IgD-negative memory B cell (primary cell): ENCODE measurements around the gene C5orf47. TPM values are rescaled to one million over a fixed set of nuclear protein-coding genes. Genes with fewer than 3 reads are reported as not detected.

Experiments used
- H3K27ac Mint-ChIP-seq, 3 donors: one replicate each; pipeline ENCODE4 v1.8.0; 2020 to 2022; ENCODE audit warnings: mild to moderate bottlenecking in 3 of 3, mixed read lengths in 3 of 3, moderate library complexity in 1 of 3
- H3K27me3 Mint-ChIP-seq: one replicate; pipeline ENCODE4 v1.8.0; 2021; ENCODE audit warnings: mixed read lengths
- H3K36me3 Mint-ChIP-seq: one replicate; pipeline ENCODE4 v1.8.0; 2020; ENCODE audit warnings: mild to moderate bottlenecking, mixed read lengths
- H3K4me1 Mint-ChIP-seq, 3 donors: one replicate each; pipeline ENCODE4 v1.8.0; 2020 to 2022; ENCODE audit warnings: mixed read lengths in 3 of 3, mild to moderate bottlenecking in 1 of 3
- H3K4me3 Mint-ChIP-seq, 4 donors: one replicate each; pipeline ENCODE4 v1.8.0; 2020 to 2022; ENCODE audit warnings: mild to moderate bottlenecking in 4 of 4, mixed read lengths in 4 of 4, moderate library complexity in 3 of 4
- H3K9me3 Mint-ChIP-seq, 3 donors: one replicate each; pipeline ENCODE4 v1.8.0; 2020 to 2021; ENCODE audit warnings: mixed read lengths in 3 of 3, mild to moderate bottlenecking in 1 of 3
- polyA plus RNA-seq: library from polyadenylated mRNA; unstranded; fragments of 300-500 nt; fragmentation: Illumina TruSeq; gene quantifications from one replicate; pipeline ENCODE4 v1.2.3, GENCODE V29; 2021

Gene C5orf47, protein sequence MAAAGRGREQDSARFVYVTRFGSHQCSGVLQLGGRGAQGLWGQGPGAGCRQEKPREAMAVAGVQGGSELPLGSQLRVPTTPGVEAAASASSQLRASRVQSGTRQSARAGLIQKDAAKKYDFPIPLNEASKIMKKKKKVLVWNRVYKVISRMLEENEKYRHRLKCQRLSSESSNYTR
- not detected for polyA plus RNA-seq

DNA sequence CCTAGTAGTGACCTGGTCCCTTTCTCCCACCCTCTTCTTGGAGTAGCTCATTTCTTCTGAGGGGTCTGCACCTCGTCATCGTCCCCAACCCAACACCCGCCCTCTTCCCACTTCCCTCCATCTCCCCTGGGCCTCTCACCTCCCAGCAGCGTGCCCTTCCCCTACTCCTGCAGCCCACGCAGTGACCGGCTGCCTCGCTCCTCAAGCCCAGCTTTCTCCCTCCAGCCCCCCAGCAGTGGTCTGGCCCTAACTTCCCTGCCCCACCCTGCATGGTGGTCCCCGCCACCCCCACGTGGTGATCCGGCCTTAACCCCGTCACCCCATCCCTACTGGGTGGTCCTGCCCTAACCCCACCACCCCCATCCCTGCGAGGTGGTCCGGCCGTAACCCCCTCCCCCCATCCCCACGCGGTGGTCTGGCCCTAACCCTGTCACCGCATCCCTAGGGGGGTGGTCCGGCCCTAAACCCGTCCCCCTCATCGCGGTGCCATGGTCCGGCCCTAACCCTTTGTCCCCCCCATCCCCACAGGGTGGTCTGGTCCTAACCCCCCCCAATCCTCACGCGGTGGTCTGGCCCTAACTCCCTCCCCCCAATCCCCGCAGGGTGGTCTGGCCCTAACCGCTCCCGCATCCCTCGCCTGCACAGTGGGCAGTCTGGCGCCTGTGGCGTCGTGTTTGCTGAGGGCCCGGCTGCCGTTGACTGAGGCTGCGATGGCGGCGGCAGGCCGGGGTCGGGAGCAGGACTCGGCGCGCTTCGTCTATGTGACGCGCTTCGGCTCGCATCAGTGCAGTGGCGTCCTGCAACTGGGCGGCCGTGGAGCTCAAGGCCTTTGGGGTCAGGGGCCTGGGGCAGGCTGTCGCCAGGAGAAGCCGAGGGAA is at the start of gene C5orf47:
C5orf47 (plus strand) TSS at position 617 of the 878 bp plus-strand sequence; CDS start at position 711, 94 bp downstream.
- Mint-ChIP-seq H3K27me3 (peaks cover 8% of the 10 kb centered on the region), H3K27ac (no peak within 1 kb of the TSS), H3K9me3 (peaks cover 0 to 9% (median 2%) of the 10 kb centered on the region in 3 donors), H3K4me1 (no peaks in the 10 kb centered on the region), H3K4me3 (peak within 1 kb of the TSS in 1 of 4 donors; percentile 12), H3K36me3 (peaks cover 1% of the 10 kb centered on the region)

DNA sequence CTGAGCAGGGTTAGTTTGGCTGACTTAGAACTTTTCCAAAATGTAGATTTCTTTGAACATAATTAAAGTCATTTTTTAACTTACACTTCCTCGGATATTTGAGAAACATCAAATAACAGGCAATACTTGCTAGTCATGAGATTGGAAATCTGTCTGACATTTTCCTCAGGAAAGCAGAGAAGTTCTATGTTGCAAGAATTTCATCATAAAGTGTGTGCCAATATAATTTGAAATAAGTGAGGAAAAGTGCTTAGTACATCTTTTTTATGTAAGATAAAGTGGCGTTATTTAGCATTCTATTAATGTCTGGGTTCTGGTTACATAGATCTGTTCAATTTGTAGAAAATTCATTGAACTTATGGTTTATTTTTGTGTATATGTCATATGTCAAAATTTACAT is 48.7 kb upstream of the C5orf47 start:
- H3K27ac Mint-ChIP-seq: no peak overlapping the region
- no peaks in the 10 kb centered on the region for H3K27me3 Mint-ChIP-seq
- peaks cover 5% of the 10 kb centered on the region for H3K36me3 Mint-ChIP-seq
- no peaks in the 10 kb centered on the region for H3K4me1 Mint-ChIP-seq
- no peaks in the 10 kb centered on the region for H3K9me3 Mint-ChIP-seq
- H3K4me3 Mint-ChIP-seq: no peak overlapping the region

DNA sequence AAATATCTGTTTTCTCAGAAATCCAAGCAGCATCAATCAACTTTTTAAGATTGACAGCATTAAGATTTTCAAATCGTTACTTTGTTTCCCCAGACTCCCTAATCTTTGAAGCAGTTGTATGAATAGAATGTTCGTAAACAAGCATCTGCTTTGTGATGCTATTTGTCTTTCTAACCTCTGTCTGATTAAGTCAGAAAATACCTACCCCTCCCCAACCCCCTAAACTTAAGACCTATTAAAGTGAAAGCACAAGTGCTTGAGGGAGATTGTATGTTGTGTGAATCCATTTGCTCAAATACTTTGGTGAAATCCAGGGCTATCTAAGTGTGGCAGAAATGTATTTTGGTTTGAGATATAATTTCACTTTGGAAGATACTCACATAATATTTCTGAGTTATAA is 47.9 kb upstream of the C5orf47 start:
- no peak overlapping the region for H3K4me3 Mint-ChIP-seq
- H3K27ac Mint-ChIP-seq: no peak overlapping the region
- H3K4me1 Mint-ChIP-seq: no peaks in the 10 kb centered on the region
- H3K27me3 Mint-ChIP-seq: no peaks in the 10 kb centered on the region
- H3K9me3 Mint-ChIP-seq: no peaks in the 10 kb centered on the region
- peaks cover 5% of the 10 kb centered on the region for H3K36me3 Mint-ChIP-seq

DNA sequence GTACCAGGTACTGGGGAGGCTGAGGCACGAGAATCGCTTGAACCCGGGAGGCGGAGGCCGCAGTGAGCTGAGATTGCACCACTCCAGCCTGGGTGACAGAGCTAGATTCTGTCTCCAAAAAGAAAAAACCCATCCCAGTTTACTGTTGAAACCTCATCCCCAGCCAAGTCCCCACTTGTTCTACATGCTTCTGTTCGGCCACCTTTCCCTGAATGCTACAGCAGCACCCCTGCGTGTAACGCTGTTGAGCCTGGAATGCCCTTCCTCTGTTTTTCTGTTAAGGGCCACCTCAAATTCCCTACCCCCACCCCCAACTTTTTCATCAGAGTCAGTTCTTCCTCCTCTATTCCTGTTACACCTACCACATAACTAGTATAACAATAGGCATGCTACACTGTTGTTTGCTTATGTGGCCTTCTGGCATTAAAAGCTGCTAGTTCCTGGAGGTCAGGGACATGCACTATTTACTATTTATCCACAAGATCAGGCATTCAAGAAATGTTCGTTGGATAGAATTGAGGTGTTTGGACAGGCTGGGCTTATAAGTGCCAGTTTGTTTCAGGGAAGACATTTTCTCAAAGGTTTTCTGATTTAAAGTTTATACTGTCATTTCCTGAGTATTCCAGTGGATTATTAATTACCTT is 47.1 kb upstream of the C5orf47 start:
- Mint-ChIP-seq H3K36me3 (peaks cover 5% of the 10 kb centered on the region), H3K4me1 (no peaks in the 10 kb centered on the region), H3K27ac (no peak overlapping the region), H3K27me3 (no peaks in the 10 kb centered on the region), H3K4me3 (no peak overlapping the region), H3K9me3 (no peaks in the 10 kb centered on the region)

DNA sequence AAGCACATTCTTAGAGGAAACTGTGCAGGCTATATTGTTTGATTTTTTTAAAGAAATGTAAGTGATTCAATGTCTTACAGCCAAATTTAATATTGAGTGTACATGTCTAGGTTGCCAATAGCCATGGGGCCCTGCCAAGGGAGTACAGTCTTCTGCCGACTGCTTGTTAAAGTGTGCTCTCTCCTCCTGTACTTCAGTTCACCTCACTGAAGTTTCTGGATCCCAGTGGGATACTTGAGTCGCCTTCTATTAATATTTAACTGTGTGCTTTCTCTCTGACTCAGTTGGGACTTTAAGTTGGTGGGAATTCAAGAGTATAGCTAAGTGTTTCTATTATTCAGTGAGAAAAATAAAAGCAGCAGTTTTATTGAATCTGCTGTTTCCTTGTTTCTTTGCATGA is 44.5 kb upstream of the C5orf47 start:
- Mint-ChIP-seq H3K27me3 (no peaks in the 10 kb centered on the region), H3K4me3 (no peak overlapping the region), H3K27ac (peak overlapping the region in 1 of 3 donors; percentile 18), H3K36me3 (peaks cover 11% of the 10 kb centered on the region), H3K4me1 (no peaks in the 10 kb centered on the region), H3K9me3 (no peaks in the 10 kb centered on the region)

DNA sequence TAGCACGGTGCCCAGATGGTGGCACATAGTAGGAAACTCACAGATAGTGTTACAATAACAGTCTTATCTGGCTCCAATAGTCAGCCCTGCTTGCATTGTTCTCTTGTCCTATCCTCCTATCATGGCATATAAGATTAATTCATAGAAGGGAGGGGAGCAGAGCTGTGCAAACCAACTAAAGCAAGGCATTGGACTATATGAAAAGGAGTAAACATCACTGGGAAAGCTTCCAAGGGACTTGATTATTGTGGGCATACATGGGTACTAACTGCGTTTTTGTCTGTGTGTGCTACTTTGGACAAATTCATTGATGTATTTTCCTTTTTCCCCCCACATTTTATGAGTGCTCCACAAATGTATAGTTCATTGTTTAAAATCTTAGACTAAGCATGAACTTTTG is 43.8 kb upstream of the C5orf47 start:
- peaks cover 9% of the 10 kb centered on the region for H3K36me3 Mint-ChIP-seq
- no peak overlapping the region for H3K27ac Mint-ChIP-seq
- H3K9me3 Mint-ChIP-seq: no peaks in the 10 kb centered on the region
- H3K4me3 Mint-ChIP-seq: no peak overlapping the region
- no peaks in the 10 kb centered on the region for H3K27me3 Mint-ChIP-seq
- no peaks in the 10 kb centered on the region for H3K4me1 Mint-ChIP-seq

DNA sequence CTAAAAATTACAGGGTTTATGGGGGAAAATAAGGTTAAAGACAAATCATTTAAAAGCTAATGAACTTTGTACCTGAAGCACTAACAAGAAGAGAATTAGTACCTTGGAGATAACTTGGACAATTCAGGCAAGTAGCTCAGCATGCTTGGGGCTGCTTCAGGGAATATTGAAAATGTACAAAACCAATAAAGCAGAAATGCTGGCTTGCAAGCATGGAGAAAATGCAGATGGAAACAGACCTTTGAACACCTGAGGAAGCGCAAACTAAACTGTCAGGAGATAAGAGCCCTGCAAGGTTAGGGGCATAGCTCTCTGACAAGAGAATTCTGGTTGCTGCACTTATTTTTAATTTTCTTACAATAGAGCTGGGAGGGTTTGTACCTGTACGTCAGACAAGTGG is 42.6 kb upstream of the C5orf47 start:
- H3K9me3 Mint-ChIP-seq: no peaks in the 10 kb centered on the region
- H3K27ac Mint-ChIP-seq: peak overlapping the region in 1 of 3 donors; percentile 9
- H3K27me3 Mint-ChIP-seq: no peaks in the 10 kb centered on the region
- no peak overlapping the region for H3K4me3 Mint-ChIP-seq
- no peaks in the 10 kb centered on the region for H3K4me1 Mint-ChIP-seq
- peaks cover 8% of the 10 kb centered on the region for H3K36me3 Mint-ChIP-seq

DNA sequence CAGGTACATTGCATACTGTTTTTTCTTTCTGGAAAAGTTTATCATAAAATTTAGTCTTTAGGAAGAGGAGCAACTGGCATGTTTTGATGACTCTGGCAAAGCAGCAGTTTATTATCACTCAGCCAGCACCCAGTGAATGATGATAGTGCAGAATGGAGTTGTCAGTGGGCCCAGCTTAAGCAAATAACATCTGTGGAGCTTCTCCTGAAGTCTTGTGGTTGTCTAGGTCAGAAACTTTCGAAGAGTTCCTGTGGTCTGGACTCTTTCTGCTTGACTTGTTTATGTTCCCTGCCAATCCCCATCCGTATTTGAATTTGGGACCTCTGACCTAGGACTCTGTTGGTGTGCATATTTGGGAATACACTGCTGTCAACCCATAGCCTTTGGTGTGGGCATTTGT is 38.1 kb upstream of the C5orf47 start:
- no peaks in the 10 kb centered on the region for H3K4me1 Mint-ChIP-seq
- no peak overlapping the region for H3K27ac Mint-ChIP-seq
- H3K27me3 Mint-ChIP-seq: no peaks in the 10 kb centered on the region
- H3K9me3 Mint-ChIP-seq: no peaks in the 10 kb centered on the region
- no peak overlapping the region for H3K4me3 Mint-ChIP-seq
- peaks cover 10% of the 10 kb centered on the region for H3K36me3 Mint-ChIP-seq

DNA sequence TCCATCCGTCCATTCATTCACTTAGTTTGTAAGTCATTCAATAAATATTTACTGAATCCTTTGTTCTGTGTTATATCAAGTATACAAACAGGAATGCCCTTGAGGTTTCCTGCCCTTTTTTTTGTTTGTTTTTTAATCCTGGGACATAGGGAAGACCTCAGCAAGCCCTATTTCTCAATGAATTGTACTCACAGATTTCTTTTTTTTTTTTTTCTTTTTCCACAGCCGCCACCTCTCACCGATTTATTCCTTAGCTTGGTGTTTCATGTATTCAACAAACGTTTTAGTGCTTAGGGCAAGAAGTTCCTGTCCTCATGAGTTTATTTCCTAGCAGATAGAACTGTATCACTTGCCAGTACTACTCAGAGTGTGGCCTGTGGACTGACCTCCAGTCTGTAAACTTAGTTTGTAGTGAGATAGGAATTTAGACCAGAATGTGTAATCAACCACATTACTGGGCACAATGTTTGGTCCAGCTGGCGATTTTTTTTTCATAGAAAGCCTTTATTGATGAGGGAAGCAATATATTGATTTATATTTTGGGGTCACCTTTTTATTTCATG is 35.4 kb upstream of the C5orf47 start:
- H3K36me3 Mint-ChIP-seq: peaks cover 4% of the 10 kb centered on the region
- peak overlapping the region in 1 of 3 donors; percentile 27 for H3K27ac Mint-ChIP-seq
- H3K4me1 Mint-ChIP-seq: no peaks in the 10 kb centered on the region
- no peaks in the 10 kb centered on the region for H3K27me3 Mint-ChIP-seq
- H3K4me3 Mint-ChIP-seq: no peak overlapping the region
- H3K9me3 Mint-ChIP-seq: no peaks in the 10 kb centered on the region

DNA sequence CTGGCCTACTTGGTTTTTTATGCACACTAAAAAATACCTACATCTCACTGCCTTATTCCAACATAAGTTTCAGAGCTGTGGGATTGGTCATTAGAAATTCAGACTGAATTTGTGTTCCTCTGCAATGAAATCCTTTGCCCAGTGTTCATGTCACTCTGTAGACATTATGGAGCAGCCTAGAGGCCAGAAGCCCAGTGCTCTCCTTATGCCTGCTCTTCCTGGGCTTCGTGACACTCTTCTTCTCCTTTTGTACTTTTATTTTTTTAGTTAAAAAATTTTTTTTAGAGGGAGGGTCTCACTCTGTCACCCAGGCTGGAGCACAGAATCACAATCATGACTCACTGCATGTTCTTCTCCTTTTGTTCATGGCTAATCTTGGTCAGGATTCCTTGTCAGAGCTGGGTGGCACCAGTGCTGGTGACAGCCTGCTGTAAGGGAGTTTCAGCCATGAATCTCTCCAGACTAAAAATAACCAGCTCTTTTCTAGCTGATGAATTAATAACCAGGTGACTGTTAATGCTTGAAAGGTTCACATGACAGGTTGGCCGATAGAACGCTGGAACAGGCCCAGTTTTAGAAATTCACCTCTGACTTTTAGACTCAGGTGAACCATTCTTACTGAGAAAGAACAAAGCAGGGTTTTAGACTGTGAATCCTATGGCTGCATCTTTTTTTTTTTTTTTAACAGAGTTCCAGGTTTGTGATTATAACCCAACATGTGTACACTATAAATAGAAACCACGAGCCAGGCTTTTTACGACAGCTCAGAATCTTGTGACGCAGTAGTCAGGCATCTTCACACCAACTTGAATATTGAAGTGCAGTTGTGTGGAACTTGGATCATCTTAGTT is 34.1 kb upstream of the C5orf47 start:
- Mint-ChIP-seq H3K27me3 (no peaks in the 10 kb centered on the region), H3K9me3 (no peaks in the 10 kb centered on the region), H3K36me3 (peaks cover 3% of the 10 kb centered on the region), H3K4me3 (no peak overlapping the region), H3K27ac (no peak overlapping the region), H3K4me1 (no peaks in the 10 kb centered on the region)

DNA sequence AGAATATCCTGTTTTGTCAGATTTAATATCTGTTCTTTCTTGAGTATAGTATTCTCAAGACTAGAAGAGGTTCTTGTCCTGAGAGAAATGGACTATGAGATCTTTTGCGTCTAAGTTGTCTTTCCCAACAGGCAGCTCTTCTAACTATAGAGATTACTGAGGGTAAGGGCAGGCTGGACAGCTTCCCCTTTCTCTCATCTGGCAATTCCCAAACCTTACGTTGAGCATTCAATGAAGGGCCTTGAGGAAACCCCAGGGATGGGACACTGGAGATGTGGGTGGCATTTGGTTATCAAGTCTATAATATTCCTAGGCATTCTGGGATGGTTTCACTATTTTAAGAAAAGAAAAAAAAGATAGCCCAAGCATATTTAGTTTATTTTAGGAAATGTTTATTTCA is 28.0 kb upstream of the C5orf47 start:
- Mint-ChIP-seq H3K27ac (no peak overlapping the region), H3K9me3 (no peaks in the 10 kb centered on the region), H3K4me1 (no peaks in the 10 kb centered on the region), H3K27me3 (no peaks in the 10 kb centered on the region), H3K4me3 (no peak overlapping the region), H3K36me3 (peaks cover 6% of the 10 kb centered on the region)

DNA sequence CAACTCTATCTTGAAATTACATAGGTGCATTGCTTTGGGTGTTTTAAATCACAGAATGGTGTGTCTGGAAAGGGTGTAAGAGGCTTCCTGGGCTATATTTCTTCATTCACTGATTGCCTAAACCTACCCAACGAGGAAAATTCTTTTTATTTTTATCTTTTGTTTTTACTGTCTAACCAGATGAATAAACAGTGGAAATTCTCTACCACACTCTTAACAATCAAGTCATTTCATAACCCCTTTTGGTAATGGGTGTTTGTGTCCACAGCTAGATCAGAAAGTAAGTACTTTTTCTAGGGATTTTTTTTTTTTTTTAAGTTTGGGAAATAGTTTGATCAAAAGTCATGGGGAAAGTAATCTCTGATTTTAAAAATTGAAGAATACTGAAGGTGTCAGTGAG is 27.6 kb upstream of the C5orf47 start:
- peaks cover 6% of the 10 kb centered on the region for H3K36me3 Mint-ChIP-seq
- no peak overlapping the region for H3K27ac Mint-ChIP-seq
- H3K4me3 Mint-ChIP-seq: no peak overlapping the region
- H3K27me3 Mint-ChIP-seq: no peaks in the 10 kb centered on the region
- no peaks in the 10 kb centered on the region for H3K9me3 Mint-ChIP-seq
- H3K4me1 Mint-ChIP-seq: no peaks in the 10 kb centered on the region

DNA sequence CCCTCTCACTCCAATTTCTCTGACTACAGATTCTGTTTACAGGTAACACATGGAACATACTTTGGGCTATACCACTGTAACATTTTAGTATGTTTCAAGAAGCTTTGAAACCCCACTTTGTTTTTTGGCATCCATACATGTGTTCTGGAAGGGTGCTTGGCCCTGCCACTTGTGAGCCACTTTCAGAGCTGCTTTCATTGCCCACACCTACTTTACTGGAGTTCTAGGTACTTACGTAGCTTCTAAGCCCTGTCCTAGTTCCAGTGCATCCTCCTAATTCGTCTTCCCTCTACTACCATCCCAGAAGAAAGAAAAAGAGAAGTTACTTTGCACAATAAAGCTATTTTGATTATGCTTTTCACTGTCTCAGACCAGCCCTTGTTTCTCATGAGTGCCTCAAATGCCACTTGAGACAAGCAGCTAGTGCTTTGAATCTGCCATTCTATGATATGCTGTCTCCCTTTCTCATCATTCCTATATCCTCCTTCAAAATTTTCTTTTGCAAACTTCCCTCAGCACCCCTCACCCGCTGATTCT is 26.5 kb upstream of the C5orf47 start:
- peaks cover 6% of the 10 kb centered on the region for H3K36me3 Mint-ChIP-seq
- H3K4me1 Mint-ChIP-seq: no peaks in the 10 kb centered on the region
- no peaks in the 10 kb centered on the region for H3K27me3 Mint-ChIP-seq
- H3K27ac Mint-ChIP-seq: no peak overlapping the region
- H3K9me3 Mint-ChIP-seq: no peaks in the 10 kb centered on the region
- no peak overlapping the region for H3K4me3 Mint-ChIP-seq

DNA sequence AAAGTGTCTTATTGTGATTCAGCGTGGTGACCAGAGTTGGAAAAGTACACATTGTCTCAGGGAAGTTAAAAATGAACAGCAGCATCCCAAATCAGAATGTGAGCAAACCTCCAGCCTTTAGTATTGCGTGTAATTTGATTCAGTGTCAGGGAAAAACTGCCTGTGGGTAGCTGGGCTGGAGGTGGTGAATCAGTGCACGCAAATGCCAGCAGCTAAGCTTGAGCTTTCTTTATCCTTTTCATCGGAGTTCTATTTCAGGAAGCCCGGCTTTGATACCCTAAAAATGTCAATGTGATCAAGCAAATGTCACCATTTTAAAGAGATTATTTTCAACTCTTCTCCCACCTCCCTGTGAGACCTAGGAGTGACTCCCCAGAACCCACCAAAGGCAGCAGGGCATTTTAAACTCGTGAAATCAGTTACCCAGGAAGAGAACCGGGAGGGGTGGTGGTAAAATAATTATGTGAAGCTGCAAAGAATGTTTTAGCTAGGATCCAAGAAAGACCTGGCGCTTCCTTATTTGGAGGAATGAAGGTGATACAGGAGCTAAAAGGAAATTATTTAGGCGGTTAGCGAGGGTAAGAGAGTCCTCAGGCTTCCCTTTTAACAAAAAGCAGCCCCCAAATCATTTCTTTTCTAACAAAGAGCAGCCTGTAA is 25.7 kb upstream of the C5orf47 start:
- H3K36me3 Mint-ChIP-seq: peaks cover 6% of the 10 kb centered on the region
- no peak overlapping the region for H3K4me3 Mint-ChIP-seq
- H3K27ac Mint-ChIP-seq: no peak overlapping the region

More for the DNA sequence above, 25.7 kb upstream of the C5orf47 start:
- no peaks in the 10 kb centered on the region for H3K4me1 Mint-ChIP-seq
- no peaks in the 10 kb centered on the region for H3K27me3 Mint-ChIP-seq
- H3K9me3 Mint-ChIP-seq: no peaks in the 10 kb centered on the region
